Stimulated activated CD4-positive, alpha-beta T cell treated with anti-CD3 and anti-CD28 coated beads, Interleukin-4, amount 100 ng/mL, for 4 hours (primary cell): ENCODE measurements around the gene KIF22.
"Not testable (repeated sequence)": the region's sequence is repeated elsewhere in the genome, so short reads cannot be mapped to it uniquely, and the experiment has no call there.

ENCODE experiments used
- DNase-seq, 2 experiments: peaks; one replicate each; pipeline ENCODE4 v3.0.0-alpha.2; 2020

Gene KIF22

DNA sequence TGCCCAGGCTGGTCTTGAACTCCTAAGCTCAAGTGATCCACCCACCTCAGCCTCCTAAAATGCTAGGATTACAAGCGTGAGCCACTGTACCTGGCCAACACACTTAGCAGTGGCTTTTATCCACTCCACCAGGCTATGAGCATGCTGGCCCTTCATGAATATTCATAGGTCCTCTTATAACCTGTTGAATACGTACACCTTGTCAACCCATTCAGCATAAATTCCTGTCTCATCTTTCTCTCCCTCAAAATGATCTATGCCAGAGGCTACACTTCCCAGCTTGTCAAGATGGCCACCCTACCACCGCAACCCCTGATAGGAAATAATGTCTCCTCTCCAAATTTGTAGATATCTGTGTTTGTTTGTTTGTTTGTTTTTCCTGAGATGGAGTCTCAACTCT, 23.5 kb upstream of the KIF22 start:
- DNase-seq: no peak

- no peak for DNase-seq
These were observed 21.0 kb upstream of the KIF22 start for GRCh38 chr16:29769507-29769906.

DNA sequence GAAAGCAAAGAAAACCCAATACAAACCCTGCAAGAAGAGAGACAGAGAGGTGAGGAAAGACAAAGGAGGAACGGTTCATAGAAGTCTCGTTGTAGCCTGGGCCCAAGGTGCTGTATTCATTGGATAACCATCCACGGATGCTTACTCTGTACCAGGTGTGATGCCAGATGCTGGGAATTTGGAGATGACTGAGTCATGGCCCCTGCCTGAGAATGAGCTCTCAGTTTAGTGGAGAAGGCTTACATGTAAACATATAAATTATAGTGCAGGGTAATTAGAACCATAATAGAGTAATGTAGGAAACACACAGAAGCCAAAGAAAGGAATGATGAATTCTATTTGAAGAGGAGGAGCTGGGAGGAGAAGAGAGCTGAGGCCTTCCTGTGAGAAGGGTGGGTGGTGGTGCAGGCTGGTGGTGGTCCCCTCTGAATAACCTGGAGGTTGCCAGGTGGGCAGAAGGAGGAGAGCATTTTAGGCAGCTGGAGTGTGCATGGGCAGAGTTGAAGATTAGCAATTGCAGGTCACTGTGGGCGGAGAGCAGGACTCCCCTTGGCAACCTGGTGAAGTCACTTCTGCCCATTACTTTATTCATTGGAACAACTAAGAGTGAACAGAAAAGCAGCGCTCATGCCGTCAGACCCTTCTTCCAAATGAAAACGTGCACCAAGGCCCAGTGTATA, 20.2 kb upstream of the KIF22 start:
- DNase-seq: no peak

DNA sequence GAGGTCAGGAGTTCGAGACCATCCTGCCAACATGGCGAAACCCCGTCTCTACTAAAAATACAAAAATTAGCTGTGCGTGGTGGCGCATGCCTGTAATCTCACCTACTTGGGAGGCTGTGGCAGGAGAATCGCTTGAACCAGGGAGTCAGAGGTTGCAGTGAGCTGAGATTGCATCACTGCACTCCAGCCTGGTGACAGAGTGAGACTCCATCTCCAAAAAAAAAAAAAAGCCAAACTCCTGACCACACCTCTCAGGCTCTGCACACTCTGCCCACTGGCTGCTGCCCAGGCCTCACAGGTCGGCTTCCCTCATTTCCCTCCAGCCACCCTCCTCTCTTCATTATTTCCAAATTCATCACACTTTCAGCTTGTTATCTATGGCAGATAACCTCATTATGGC, 18.2 kb upstream of the KIF22 start:
- DNase-seq: not testable (repeated sequence)

DNA sequence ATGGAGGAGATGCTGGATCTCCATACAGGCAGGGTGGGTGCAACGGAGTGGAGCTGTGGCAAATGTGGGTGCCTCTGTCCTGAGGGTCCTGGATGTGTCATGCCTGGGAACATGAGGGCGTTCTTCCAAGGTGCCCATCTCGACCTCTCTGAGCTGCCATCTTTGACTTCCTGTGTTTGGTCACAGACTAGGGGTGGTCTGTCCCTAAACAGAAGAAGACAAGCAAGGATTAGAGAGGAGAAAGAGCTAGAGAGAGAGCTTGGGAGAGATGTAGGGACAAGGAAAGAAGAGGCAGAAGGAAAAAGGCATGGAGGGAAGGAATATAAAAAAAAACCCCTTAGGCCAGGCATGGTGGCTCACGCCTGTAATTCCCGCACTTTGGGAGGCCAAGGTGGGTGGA, 15.8 kb upstream of the KIF22 start:
- no peak for DNase-seq

GRCh38 chr16:29775742-29776408, 14.7 kb upstream of the KIF22 start:
- DNase-seq: no peak

GRCh38 chr16:29777576-29778350, 12.8 kb upstream of the KIF22 start, which contains the start of gene ZG16:
ZG16 (plus strand) TSS chr16:29778256; CDS start chr16:29779267, 1,011 bp downstream.
- DNase-seq: no peak

- no peak for DNase-seq
These were observed 11.1 kb upstream of the KIF22 start for GRCh38 chr16:29779474-29779873.

DNA sequence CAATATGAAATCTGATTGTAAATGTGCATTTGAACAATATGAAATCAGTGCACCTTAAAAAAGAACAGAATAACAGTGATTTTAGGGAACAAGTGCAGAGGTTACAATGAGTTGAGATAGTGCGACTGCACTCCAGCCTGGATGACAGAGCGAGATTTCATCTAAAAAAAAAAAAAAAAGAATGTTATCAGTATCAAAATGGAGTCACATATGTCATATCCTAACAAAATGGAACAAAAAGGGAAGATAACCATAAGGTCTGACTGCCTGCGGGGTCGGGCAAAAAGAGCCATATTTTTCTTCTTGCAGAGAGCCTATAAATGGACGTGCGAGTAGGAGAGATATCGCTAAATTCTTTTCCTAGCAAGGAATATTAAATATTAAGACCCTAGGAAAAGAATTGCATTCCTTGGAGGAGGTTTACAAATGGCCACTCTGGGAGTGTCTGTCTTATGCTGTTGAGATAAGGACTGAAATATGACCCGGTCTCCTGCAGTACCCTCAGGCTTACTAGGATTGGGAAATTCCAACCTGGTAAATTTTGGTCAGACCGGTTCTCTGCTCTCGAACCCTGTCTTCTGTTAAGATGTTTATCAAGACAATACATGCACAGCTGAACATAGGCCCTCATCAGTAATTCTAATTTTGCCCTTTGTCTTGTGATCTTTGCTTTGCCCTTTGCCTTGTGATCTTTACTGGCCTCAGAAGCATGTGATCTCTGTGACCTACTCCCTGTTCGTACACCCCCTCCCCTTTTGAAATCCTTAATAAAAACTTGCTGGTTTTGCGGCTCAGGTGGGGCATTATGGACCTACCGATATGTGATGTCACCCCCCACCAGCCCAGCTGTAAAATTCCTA, 7.2 kb upstream of the KIF22 start:
- not testable (repeated sequence) for DNase-seq

GRCh38 chr16:29784157-29784556, 6.4 kb upstream of the KIF22 start:
- peak in 1 of 2 experiments; percentile 27 for DNase-seq

GRCh38 chr16:29784901-29785500, 5.5 kb upstream of the KIF22 start:
- DNase-seq: peak; percentile 65 to 69

DNA sequence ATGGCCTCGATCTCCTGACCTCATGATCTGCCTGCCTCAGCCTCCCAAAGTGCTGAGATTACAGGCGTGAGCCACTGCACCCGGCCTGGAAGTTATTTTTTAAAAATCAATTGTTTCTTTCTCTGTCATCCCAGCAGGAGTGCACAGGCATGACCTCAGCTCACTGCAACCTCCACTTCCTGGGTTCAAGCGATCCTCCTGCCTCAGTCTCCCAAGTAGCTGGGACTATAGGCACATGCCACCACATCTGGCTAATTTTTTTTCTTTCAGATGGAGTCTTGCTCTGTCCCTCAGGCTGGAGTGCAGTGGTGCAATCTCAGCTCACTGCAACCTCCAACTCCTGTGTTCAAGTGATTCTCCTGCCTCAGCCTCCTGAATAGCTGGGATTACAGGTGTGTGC, 3.4 kb upstream of the KIF22 start:
- DNase-seq: not testable (repeated sequence)

DNA sequence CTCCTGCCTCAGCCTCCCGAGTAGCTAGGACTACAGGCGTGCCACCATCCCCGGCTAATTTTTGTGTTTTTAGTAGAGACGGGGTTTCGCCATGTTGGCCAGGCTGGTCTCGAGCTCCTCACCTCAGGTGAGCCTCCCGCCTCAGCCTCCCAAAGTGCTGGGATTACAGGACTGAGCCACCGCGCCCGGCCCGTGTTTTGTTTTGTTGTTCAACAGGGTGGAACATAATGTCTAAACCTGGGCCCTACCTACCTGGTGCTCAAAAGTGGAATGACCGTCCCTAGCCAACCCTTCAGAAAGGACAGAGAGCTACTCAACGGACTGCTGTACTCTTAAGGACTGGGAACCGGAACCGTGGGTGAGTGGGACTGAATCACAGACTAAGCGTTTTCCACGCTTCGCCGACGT, 772 bp upstream of the KIF22 start:
- no peak for DNase-seq

GRCh38 chr16:29790949-29791844, 646 bp downstream of the KIF22 start:
- DNase-seq: no peak

- no peak for DNase-seq
These were observed 1.6 kb downstream of the KIF22 start for GRCh38 chr16:29791845-29792807.

DNA sequence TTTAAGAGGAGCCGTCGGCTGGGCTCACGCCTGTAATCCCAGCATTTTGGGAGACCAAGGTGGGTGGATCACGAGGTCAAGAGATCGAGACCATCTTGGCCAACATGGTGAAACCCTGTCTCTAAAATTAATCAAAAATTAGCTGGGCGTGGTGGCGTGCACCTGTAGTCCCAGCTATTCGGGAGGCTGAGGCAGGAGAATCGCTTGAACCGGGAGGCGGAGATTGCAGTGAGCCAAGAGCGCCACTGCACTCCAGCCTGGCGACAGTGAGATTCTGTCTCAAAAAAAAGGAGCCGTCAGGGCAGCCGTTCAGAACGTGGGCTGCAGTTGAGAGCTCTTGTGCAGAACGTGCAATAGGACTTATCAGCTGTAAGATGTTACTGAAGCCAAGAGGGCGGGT, 2.6 kb downstream of the KIF22 start:
- not testable (repeated sequence) for DNase-seq

DNA sequence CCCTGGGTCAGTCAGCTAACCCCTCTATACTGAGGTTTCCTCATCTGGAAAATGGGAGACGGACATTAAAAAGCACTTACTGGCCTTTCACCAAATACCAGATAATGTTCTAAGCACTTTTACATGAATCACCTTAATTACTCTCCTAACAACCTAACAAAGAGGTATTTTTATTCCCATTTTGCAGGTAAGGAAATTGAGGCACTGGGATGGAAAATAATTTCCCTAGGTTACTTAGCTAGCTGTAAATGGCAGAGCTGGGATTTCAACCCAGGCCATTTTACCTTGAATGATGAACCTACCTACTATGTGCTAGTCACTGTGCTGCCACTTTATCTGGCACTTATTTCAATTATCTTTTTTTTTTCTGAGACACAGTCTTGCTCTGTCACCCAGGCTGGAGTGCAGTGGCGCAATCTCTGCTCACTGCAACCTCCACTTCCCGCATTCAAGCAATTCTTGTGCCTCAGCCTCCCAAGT, 3.7 kb downstream of the KIF22 start:
- DNase-seq: no peak

DNA sequence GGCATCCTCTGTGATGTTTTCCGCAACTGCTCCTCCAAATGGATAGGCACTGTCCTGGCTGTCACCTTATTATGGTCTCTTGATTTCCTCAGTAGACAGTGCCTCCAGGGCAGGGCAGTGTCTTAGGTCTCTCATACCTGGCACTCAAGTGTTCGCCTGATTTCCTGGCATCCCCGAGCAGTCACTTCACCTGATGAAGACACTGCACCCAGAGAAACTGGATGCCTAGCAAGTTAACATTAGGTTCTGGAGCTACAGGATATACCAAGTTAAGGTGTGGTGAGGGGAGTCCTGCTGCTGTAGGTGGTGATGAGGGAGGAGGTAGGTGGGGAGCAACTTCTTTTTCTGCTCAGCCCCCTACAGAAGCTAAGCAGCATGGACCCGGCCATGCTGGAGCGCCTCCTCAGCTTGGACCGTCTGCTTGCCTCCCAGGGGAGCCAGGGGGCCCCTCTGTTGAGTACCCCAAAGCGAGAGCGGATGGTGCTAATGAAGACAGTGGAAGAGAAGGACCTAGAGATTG, 11.9 kb downstream of the KIF22 start:
- DNase-seq: no peak

DNA sequence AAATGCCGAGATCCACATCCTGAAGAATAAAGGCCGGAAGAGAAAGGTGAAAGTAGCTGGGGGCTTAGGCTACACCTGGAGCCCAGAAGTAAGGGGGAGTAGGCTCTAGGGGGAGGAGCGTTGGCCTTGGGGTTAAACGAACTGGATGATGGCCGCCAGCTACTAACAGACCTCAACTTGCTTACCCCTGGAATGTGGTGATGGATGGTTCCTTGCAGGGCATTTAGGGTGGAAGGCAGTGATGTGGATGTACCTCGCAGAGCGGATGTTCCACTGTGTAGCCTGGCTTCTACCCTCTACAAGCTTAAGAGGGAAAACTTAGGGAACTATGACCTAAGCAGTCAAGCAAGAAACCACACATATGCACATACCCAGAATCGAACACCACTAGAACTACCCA, 13.5 kb downstream of the KIF22 start:
- no peak for DNase-seq
